Activated CD8-positive, alpha-beta memory T cell treated with anti-CD3 and anti-CD28 coated beads for 24 hours (primary cell): ENCODE measurements around the gene ZGPAT.
A peak's percentile ranks its signal among the peaks of the same experiment; 100 is the strongest.
"Not testable (repeated sequence)": the region's sequence is repeated elsewhere in the genome, so short reads cannot be mapped to it uniquely, and the experiment has no call there.

ENCODE experiments used
- DNase-seq: peaks from one replicate; pipeline ENCODE4 v3.0.0-alpha.2; 2020

Gene ZGPAT

GRCh38 chr20:63766695-63767426, 59.0 kb downstream of the ZGPAT start:
- DNase-seq, result no peak

GRCh38 chr20:63767456-63767855, 59.6 kb downstream of the ZGPAT start:
- no peak for DNase-seq

GRCh38 chr20:63767886-63768285, 60.0 kb downstream of the ZGPAT start:
- no peak for DNase-seq

- no peak for DNase-seq
These were observed 61.0 kb downstream of the ZGPAT start for GRCh38 chr20:63768591-63769515.

- DNase-seq, result no peak
These were observed 62.1 kb downstream of the ZGPAT start for GRCh38 chr20:63769891-63770474.

- DNase-seq, result no peak
These were observed 63.3 kb downstream of the ZGPAT start for GRCh38 chr20:63771046-63771707.

- DNase-seq, result no peak
These were observed 65.1 kb downstream of the ZGPAT start for GRCh38 chr20:63772781-63773518.

- no peak for DNase-seq
These were observed 65.9 kb downstream of the ZGPAT start for GRCh38 chr20:63773571-63774241.

- DNase-seq, result no peak
These were observed 66.5 kb downstream of the ZGPAT start for GRCh38 chr20:63774306-63774705.

- no peak for DNase-seq
These were observed 67.5 kb downstream of the ZGPAT start for GRCh38 chr20:63775096-63775978.

GRCh38 chr20:63776875-63777274, 69.0 kb downstream of the ZGPAT start:
- DNase-seq, result not testable (repeated sequence)

- no peak for DNase-seq
These were observed 69.8 kb downstream of the ZGPAT start for GRCh38 chr20:63777614-63778013.

- no peak for DNase-seq
These were observed 70.4 kb downstream of the ZGPAT start for GRCh38 chr20:63778034-63778752.

GRCh38 chr20:63778857-63779256, 71.0 kb downstream of the ZGPAT start:
- no peak for DNase-seq

GRCh38 chr20:63781181-63781580, 73.3 kb downstream of the ZGPAT start:
- DNase-seq, result no peak

GRCh38 chr20:63782051-63782471, 74.2 kb downstream of the ZGPAT start:
- DNase-seq, result peak; percentile 78

GRCh38 chr20:63782521-63782971, 74.7 kb downstream of the ZGPAT start:
- DNase-seq, result no peak

- no peak for DNase-seq
These were observed 76.1 kb downstream of the ZGPAT start for GRCh38 chr20:63783970-63784369.

GRCh38 chr20:63785691-63786131, 77.9 kb downstream of the ZGPAT start:
- DNase-seq, result no peak
